Retinal pigment epithelial cell (primary cell): ENCODE measurements around the gene RFNG.

Experiments
- DNase-seq: peaks from one replicate; pipeline ENCODE4 v3.0.0-alpha.2; 2010; ENCODE audit warnings: low read depth
- H3K4me3 ChIP-seq: 2 replicates; pipeline ENCODE4 v1.5.1; 2011; ENCODE audit warnings: mild to moderate bottlenecking, low read length, control low read depth, moderate library complexity
- CTCF ChIP-seq: conservative IDR thresholded peaks from 2 replicates; pipeline ENCODE4 v1.5.1; 2011; ENCODE audit warnings: low read depth, low read length, control low read depth, inconsistent platforms

The RFNG gene

GRCh38 chr17:82092094-82092586 is 40.5 kb upstream of the RFNG start:
- H3K4me3 ChIP-seq = no peak overlapping the region
- no peak for TF ChIP-seq CTCF
- DNase-seq = no peak

GRCh38 chr17:82091264-82092066 is 39.9 kb upstream of the RFNG start:
- no peak overlapping the region for H3K4me3 ChIP-seq
- no peak for DNase-seq
- no peak for TF ChIP-seq CTCF

GRCh38 chr17:82090549-82091263 is 39.1 kb upstream of the RFNG start:
- no peak overlapping the region for H3K4me3 ChIP-seq
- DNase-seq = no peak

GRCh38 chr17:82089723-82090548 is 38.3 kb upstream of the RFNG start:
- H3K4me3 ChIP-seq = no peak overlapping the region
- TF ChIP-seq CTCF = no peak
- DNase-seq = no peak

More at GRCh38 chr17:82090549-82091263, 39.1 kb upstream of the RFNG start:
- TF ChIP-seq CTCF = no peak

GRCh38 chr17:82088838-82089722 is 37.5 kb upstream of the RFNG start:
- no peak for TF ChIP-seq CTCF
- DNase-seq = no peak

GRCh38 chr17:82087961-82088837 is 36.6 kb upstream of the RFNG start:
- H3K4me3 ChIP-seq = no peak overlapping the region
- TF ChIP-seq CTCF = no peak
- DNase-seq = no peak

More at GRCh38 chr17:82088838-82089722, 37.5 kb upstream of the RFNG start:
- H3K4me3 ChIP-seq = no peak overlapping the region
